PC-9 (cell line): ENCODE results near the gene HES2. TPM values are rescaled to one million over a fixed set of nuclear protein-coding genes. Genes with fewer than 3 reads are reported as not detected.

Source experiments
- BruUV-seq: library from RNA; stranded (reverse); fragments of 400-500 nt; replicated peaks from 2 replicates; lab custom pipeline; 2021; lab: Mats Ljungman, UMichigan
- CTCF ChIA-PET: fragments of 300-600 bp; sonication (Branson Sonifier 250); formaldehyde crosslinking; loops from one replicate; lab custom pipeline; 2022; ENCODE audit warnings: antibody characterized with exemption; lab: Charles Lee
- POLR2A ChIA-PET: fragments of 300-600 bp; sonication (Branson Sonifier 250); formaldehyde crosslinking; loops from one replicate; lab custom pipeline; 2022; ENCODE audit warnings: antibody characterized with exemption; ENCODE audit not compliant: unreplicated experiment; lab: Charles Lee
- DNase-seq, 2 experiments: peaks; one replicate each; pipeline versions ENCODE4 v3.0.0 to v3.0.0-alpha.2; 2015 to 2022; ENCODE audit warnings: mixed read lengths in 1 of 2
- H2AFZ ChIP-seq: fragments of 200-600 bp; sonication (generic); 2 replicates; pipeline ENCODE4 v1.8.1; 2017; ENCODE audit warnings: antibody characterized with exemption
- H3F3A ChIP-seq: fragments of 200-600 bp; sonication (generic); 2 replicates; pipeline ENCODE4 v1.8.1; 2017; ENCODE audit warnings: antibody characterized with exemption, mild to moderate bottlenecking, low read depth; ENCODE audit not compliant: insufficient read depth
- H3K27ac ChIP-seq: fragments of 200-600 bp; sonication (generic); 2 replicates; pipeline ENCODE4 v1.6.1; 2016; ENCODE audit warnings: mixed run types
- H3K27me3 ChIP-seq: fragments of 200-600 bp; sonication (generic); 2 replicates; pipeline ENCODE4 v1.6.1; 2016; ENCODE audit warnings: low read depth, mixed run types; ENCODE audit not compliant: insufficient read depth
- H3K36me3 ChIP-seq: fragments of 200-600 bp; sonication (generic); 2 replicates; pipeline ENCODE4 v1.6.1; 2016; ENCODE audit warnings: low read depth, mixed run types
- H3K4me1 ChIP-seq: fragments of 200-600 bp; sonication (generic); replicated peaks from 2 replicates; pipeline ENCODE4 v1.6.1; 2016; ENCODE audit warnings: mixed run types; ENCODE audit not compliant: insufficient read depth
- H3K4me2 ChIP-seq: fragments of 200-600 bp; sonication (generic); 2 replicates; pipeline ENCODE4 v1.6.1; 2017; ENCODE audit warnings: mixed run types
- H3K4me3 ChIP-seq: fragments of 200-600 bp; sonication (generic); 2 replicates; pipeline ENCODE4 v1.6.1; 2016; ENCODE audit warnings: mixed run types
- H3K79me2 ChIP-seq: fragments of 200-600 bp; sonication (generic); 2 replicates; pipeline ENCODE4 v1.6.1; 2017; ENCODE audit warnings: low read depth, mixed run types
- H3K9me2 ChIP-seq: fragments of 200-600 bp; sonication (generic); 2 replicates; pipeline ENCODE4 v1.8.1; 2017; ENCODE audit warnings: mild to moderate bottlenecking; ENCODE audit not compliant: insufficient read depth
- H3K9me3 ChIP-seq: fragments of 200-600 bp; sonication (generic); 2 replicates; pipeline ENCODE4 v1.8.1; 2016; ENCODE audit warnings: low read depth; ENCODE audit not compliant: insufficient read depth
- H4K20me1 ChIP-seq: fragments of 200-600 bp; sonication (generic); 2 replicates; pipeline ENCODE4 v1.8.1; 2017; ENCODE audit not compliant: insufficient read depth
- EZH2 ChIP-seq: fragments of 200-600 bp; sonication (generic); IDR thresholded peaks from 2 replicates; pipeline ENCODE4 v1.8.0; 2017; ENCODE audit warnings: antibody characterized with exemption, low read depth
- intact Hi-C: fragments of 100-400 bp; cut with micrococcal nuclease; formaldehyde crosslinking; loops from one replicate; pipeline ENCODE4 v1.10.0; 2022; ENCODE audit not compliant: unreplicated experiment
- total RNA-seq: library from RNA; stranded (reverse); gene quantifications from 2 replicates; pipeline ENCODE4 v1.2.3, GENCODE V29; 2021
- TF ChIP-seq, protein P1 (sequence below): fragments of 200-600 bp; sonication (generic); conservative IDR thresholded peaks from 2 replicates; pipeline ENCODE4 v1.6.1; 2017; ENCODE audit warnings: mixed run types, antibody characterized with exemption, mild to moderate bottlenecking, moderate library complexity

HES2 gene
- total RNA-seq, 1 experiment from 2014 or later = 2.1 TPM

DNA sequence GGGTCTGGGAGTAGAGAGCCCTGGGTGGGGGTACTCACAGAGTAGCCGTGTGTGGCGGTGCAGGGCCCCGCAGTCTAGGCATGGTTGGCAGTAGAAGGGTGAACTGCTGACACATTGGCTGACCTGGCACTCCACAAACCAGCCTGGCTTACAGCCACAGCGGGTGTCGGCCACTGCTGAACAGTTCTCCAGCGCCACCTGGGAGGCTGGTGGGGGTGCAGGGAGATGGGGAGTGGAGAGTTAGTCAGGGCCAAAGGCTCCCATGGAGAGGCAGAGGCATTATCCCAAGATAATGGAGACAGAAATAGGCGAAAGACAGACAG is 44.8 kb upstream of the HES2 start:
- H3K4me1 ChIP-seq = no peaks in the 10 kb centered on the region
- peak in 1 of 2 experiments; percentile 50 for DNase-seq
- no peak overlapping the region for H3K4me3 ChIP-seq
- no peaks in the 10 kb centered on the region for H4K20me1 ChIP-seq
- no peaks in the 10 kb centered on the region for H3K9me3 ChIP-seq
- intact Hi-C loops = no loop called here
- no peaks in the 10 kb centered on the region for H3K79me2 ChIP-seq
- no peaks in the 10 kb centered on the region for H3K36me3 ChIP-seq
- H3K27me3 ChIP-seq = no peaks in the 10 kb centered on the region
- no peaks in the 10 kb centered on the region for H3F3A ChIP-seq
- TF ChIP-seq, protein P1, sequence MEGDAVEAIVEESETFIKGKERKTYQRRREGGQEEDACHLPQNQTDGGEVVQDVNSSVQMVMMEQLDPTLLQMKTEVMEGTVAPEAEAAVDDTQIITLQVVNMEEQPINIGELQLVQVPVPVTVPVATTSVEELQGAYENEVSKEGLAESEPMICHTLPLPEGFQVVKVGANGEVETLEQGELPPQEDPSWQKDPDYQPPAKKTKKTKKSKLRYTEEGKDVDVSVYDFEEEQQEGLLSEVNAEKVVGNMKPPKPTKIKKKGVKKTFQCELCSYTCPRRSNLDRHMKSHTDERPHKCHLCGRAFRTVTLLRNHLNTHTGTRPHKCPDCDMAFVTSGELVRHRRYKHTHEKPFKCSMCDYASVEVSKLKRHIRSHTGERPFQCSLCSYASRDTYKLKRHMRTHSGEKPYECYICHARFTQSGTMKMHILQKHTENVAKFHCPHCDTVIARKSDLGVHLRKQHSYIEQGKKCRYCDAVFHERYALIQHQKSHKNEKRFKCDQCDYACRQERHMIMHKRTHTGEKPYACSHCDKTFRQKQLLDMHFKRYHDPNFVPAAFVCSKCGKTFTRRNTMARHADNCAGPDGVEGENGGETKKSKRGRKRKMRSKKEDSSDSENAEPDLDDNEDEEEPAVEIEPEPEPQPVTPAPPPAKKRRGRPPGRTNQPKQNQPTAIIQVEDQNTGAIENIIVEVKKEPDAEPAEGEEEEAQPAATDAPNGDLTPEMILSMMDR = no peak
- TF ChIP-seq EZH2 = no peak
- H2AFZ ChIP-seq = no peak overlapping the region
- no peak overlapping the region for H3K27ac ChIP-seq
- no peaks in the 10 kb centered on the region for H3K9me2 ChIP-seq
- ChIA-PET CTCF (no interaction called here), POLR2A (no interaction called here)
- H3K4me2 ChIP-seq = no peak overlapping the region
- BruUV-seq = no TSS peak

GRCh38 chr1:6463120-6463412 is 43.3 kb upstream of the HES2 start:
- no peak for DNase-seq
- Histone ChIP-seq H3F3A (no peaks in the 10 kb centered on the region), H3K27me3 (no peaks in the 10 kb centered on the region), H3K27ac (no peak overlapping the region), H2AFZ (no peak overlapping the region), H3K9me2 (no peaks in the 10 kb centered on the region), H3K4me3 (no peak overlapping the region), H3K4me1 (no peaks in the 10 kb centered on the region), H4K20me1 (no peaks in the 10 kb centered on the region), H3K9me3 (no peaks in the 10 kb centered on the region), H3K36me3 (no peaks in the 10 kb centered on the region), H3K4me2 (no peak overlapping the region), H3K79me2 (no peaks in the 10 kb centered on the region)
- ChIA-PET CTCF (interaction anchor here (0.5 kb wide), 1 partner anchor 53 kb away, joined by 3 read pairs; no protein-coding TSS in a partner anchor), POLR2A (no interaction called here)
- no TSS peak for BruUV-seq
- intact Hi-C loops = no loop called here
- TF ChIP-seq EZH2 = no peak
- TF ChIP-seq, protein P1 = no peak

DNA sequence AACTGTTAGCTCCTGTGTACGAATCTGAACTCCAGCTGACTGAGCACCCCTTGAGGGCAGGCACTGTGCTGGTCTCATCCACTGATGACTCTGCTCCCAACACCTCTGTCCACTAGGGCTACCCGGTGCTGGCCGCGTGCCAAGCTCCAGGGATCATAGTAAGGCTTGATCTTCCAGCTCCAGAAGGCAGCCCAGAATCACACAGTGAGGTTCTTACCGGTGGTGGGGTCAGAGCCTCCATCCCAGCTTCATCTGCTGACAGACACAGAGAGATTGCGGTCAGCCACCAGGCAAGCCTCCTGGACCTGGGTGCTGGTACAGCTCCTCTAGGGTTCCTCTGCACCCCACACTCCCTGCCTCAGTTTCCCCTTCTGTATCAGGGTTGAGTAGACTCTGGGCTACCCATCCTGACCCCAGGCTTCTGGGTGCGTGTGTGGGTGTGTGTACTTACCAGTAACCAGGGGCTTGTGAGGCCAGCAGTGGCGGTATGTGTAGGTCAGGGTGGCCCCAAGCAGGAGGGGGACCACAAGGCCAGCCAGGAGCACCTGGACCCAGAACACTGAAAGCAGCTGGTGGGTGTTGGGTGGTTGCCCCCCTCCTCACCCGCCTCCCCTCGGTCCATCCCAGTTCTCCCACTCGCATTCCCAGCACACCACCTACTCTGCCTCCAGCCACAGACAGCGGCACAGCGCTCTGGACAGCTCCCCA is 42.8 kb upstream of the HES2 start:
- Histone ChIP-seq H3K9me2 (no peaks in the 10 kb centered on the region), H3K4me2 (no peak overlapping the region), H3K36me3 (no peaks in the 10 kb centered on the region), H3K9me3 (no peaks in the 10 kb centered on the region), H3K79me2 (no peaks in the 10 kb centered on the region), H3K4me3 (no peak overlapping the region), H3F3A (no peaks in the 10 kb centered on the region), H3K27me3 (no peaks in the 10 kb centered on the region), H3K4me1 (no peaks in the 10 kb centered on the region), H3K27ac (no peak overlapping the region), H2AFZ (no peak overlapping the region), H4K20me1 (no peaks in the 10 kb centered on the region)
- TF ChIP-seq, protein P1 = no peak
- TF ChIP-seq EZH2 = no peak
- POLR2A ChIA-PET = no interaction called here
- no peak for DNase-seq
- intact Hi-C loops = no loop called here
- CTCF ChIA-PET = no interaction called here
- no TSS peak for BruUV-seq
